NB4 (cell line): ENCODE measurements around the gene ROBO1.

Experiments used
- DNase-seq: peaks from one replicate; pipeline ENCODE4 v3.0.0; 2010; ENCODE audit warnings: low read depth
- H3K4me3 ChIP-seq: one replicate; pipeline ENCODE4 v1.5.1; 2011; ENCODE audit warnings: mild to moderate bottlenecking, low read depth, low read length, moderate library complexity
- CTCF ChIP-seq: IDR thresholded peaks from one replicate; pipeline ENCODE4 v1.5.1; 2012; ENCODE audit warnings: low read depth, low read length
- MAX ChIP-seq: IDR thresholded peaks from 2 replicates; pipeline ENCODE4 v1.6.1; 2011; ENCODE audit warnings: low read depth, low read length
- MYC ChIP-seq: IDR thresholded peaks from 2 replicates; pipeline ENCODE4 v1.6.1; 2011; ENCODE audit warnings: low read depth, low read length
- POLR2A ChIP-seq: IDR thresholded peaks from 2 replicates; pipeline ENCODE4 v1.6.1; 2011; ENCODE audit warnings: mild to moderate bottlenecking; ENCODE audit not compliant: insufficient read length; ENCODE audit errors: extremely low read depth

The ROBO1 gene

GRCh38 chr3:79027593-79027992 is 740.2 kb downstream of the ROBO1 start:
- no peak overlapping the region for H3K4me3 ChIP-seq
- no peak for DNase-seq
- TF ChIP-seq MAX (no peak), MYC (no peak), POLR2A (no peak)

GRCh38 chr3:79019924-79020173 is 747.9 kb downstream of the ROBO1 start:
- DNase-seq, result no peak
- H3K4me3 ChIP-seq, result no peak overlapping the region
- TF ChIP-seq MYC (no peak), CTCF (no peak), MAX (no peak), POLR2A (no peak)

- DNase-seq, result no peak
- TF ChIP-seq MAX (no peak), CTCF (no peak), MYC (no peak), POLR2A (no peak)
Measured at GRCh38 chr3:79019137-79019923, 748.5 kb downstream of the ROBO1 start.

GRCh38 chr3:79018671-79019136 is 749.1 kb downstream of the ROBO1 start:
- TF ChIP-seq MYC (no peak), CTCF (no peak), POLR2A (no peak), MAX (no peak)
- no peak overlapping the region for H3K4me3 ChIP-seq
- no peak for DNase-seq

More at GRCh38 chr3:79019137-79019923, 748.5 kb downstream of the ROBO1 start:
- H3K4me3 ChIP-seq, result no peak overlapping the region

GRCh38 chr3:79018265-79018664 is 749.5 kb downstream of the ROBO1 start:
- DNase-seq, result no peak
- TF ChIP-seq MYC, result no peak
- no peak for TF ChIP-seq CTCF
- no peak for TF ChIP-seq MAX
- no peak for TF ChIP-seq POLR2A
- H3K4me3 ChIP-seq, result no peak overlapping the region

- no peak overlapping the region for H3K4me3 ChIP-seq
Measured at GRCh38 chr3:79016587-79017376, 751.0 kb downstream of the ROBO1 start.

More at GRCh38 chr3:79016587-79017376, 751.0 kb downstream of the ROBO1 start:
- no peak for TF ChIP-seq CTCF
- TF ChIP-seq POLR2A, result no peak
- TF ChIP-seq MYC, result no peak
- no peak for TF ChIP-seq MAX
- no peak for DNase-seq
